GM12878 (cell line): ENCODE results near the gene ADA. TPM values are rescaled to one million over a fixed set of nuclear protein-coding genes. Genes with fewer than 3 reads are reported as not detected.
A peak's percentile ranks its signal among the peaks of the same experiment; 100 is the strongest.

Experiments used
- ATAC-seq: fragments of 200-7000 bp; cut with Tn5 transposase; 3 replicates; pipeline ENCODE4 v1.9.1; 2020; ENCODE audit warnings: mild to moderate bottlenecking, moderate library complexity
- BruUV-seq: library from RNA; stranded (reverse); fragments of 400-500 nt; replicated peaks from 2 replicates; lab custom pipeline; 2021; lab: Mats Ljungman, UMichigan
- CTCF ChIA-PET: fragments of 300-600 bp; sonication (Branson Sonifier 250); formaldehyde crosslinking; extraction: SDS; loops from one replicate; lab custom pipeline; 2021; ENCODE audit warnings: inconsistent platforms; lab: Yijun Ruan, JAX
- POLR2A ChIA-PET: fragments of 350-600 bp; formaldehyde crosslinking; extraction: SDS; loops from one replicate; lab custom pipeline; 2021; ENCODE audit warnings: inconsistent platforms; lab: Charles Lee
- RAD21 ChIA-PET: fragments of 300-600 bp; sonication (Branson Sonifier 250); formaldehyde crosslinking; loops from one replicate; lab custom pipeline; 2023; ENCODE audit warnings: antibody characterized with exemption; ENCODE audit not compliant: unreplicated experiment; lab: Charles Lee
- SMC1A ChIA-PET: fragments of 300-600 bp; sonication (Branson Sonifier 250); formaldehyde crosslinking; loops from one replicate; lab custom pipeline; 2023; ENCODE audit not compliant: unreplicated experiment, uncharacterized antibody; lab: Charles Lee
- DNase-seq: peaks from one replicate; pipeline ENCODE4 v3.0.0-alpha.2; 2011; ENCODE audit warnings: low read depth, low spot score
- FAIRE-seq: peaks from 3 replicates; lab custom pipeline; 2011; peaks lifted over from hg19 to GRCh38; lab: Jason Lieb, UNC
- H2AFZ ChIP-seq: 2 replicates; pipeline ENCODE4 v1.6.0; 2011; ENCODE audit warnings: low read depth, low read length, control low read depth; ENCODE audit not compliant: control insufficient read depth
- H3K27ac ChIP-seq: 2 replicates; pipeline ENCODE4 v1.5.1; 2011; ENCODE audit warnings: control low read depth; ENCODE audit not compliant: control insufficient read depth, insufficient read depth
- H3K27me3 ChIP-seq, 2 experiments: replicated peaks in 1 of 2; 2 replicates each; pipeline versions ENCODE4 v1.6.0 to v1.6.1; 2011; ENCODE audit warnings: low read length in 1 of 2; ENCODE audit not compliant: control insufficient read depth in 2 of 2, insufficient read depth in 2 of 2
- H3K36me3 ChIP-seq, 2 experiments: 2 replicates each; pipeline ENCODE4 v1.5.1; 2011; ENCODE audit warnings: low read length in 1 of 2; ENCODE audit not compliant: control insufficient read depth in 2 of 2, insufficient read depth in 2 of 2
- H3K4me1 ChIP-seq: 2 replicates; pipeline ENCODE4 v1.6.1; 2011; ENCODE audit warnings: mild to moderate bottlenecking, low read length, moderate library complexity, mixed read lengths; ENCODE audit not compliant: control insufficient read depth, insufficient read depth
- H3K4me2 ChIP-seq: 2 replicates; pipeline ENCODE4 v1.6.0; 2011; ENCODE audit warnings: control low read depth; ENCODE audit not compliant: control insufficient read depth, insufficient read depth
- H3K4me3 ChIP-seq: fragments of 200-600 bp; sonication (generic); 2 replicates; pipeline ENCODE4 v1.5.1; 2016
- H3K79me2 ChIP-seq: 2 replicates; pipeline ENCODE4 v1.6.0; 2011; ENCODE audit warnings: low read length; ENCODE audit not compliant: control insufficient read depth, insufficient read depth
- H3K9ac ChIP-seq: 2 replicates; pipeline ENCODE4 v1.8.0; 2011; ENCODE audit warnings: low read length, control low read depth, mixed read lengths; ENCODE audit not compliant: control insufficient read depth, insufficient read depth
- H3K9me3 ChIP-seq: replicated peaks from 3 replicates; pipeline ENCODE4 v1.5.1; 2011; ENCODE audit warnings: mild to moderate bottlenecking, low read length; ENCODE audit not compliant: control insufficient read depth, insufficient read depth
- H4K20me1 ChIP-seq: 2 replicates; pipeline ENCODE4 v1.6.0; 2011; ENCODE audit not compliant: control insufficient read depth, insufficient read depth
- CBFB ChIP-seq: IDR thresholded peaks from 2 replicates; pipeline ENCODE4 v1.6.1; 2016; ENCODE audit warnings: antibody characterized with exemption, low read depth
- CEBPB ChIP-seq, 2 experiments: fragments of 150-350 bp in 1 of 2; IDR thresholded peaks; 2 replicates each; pipeline ENCODE4 v1.6.1; 2012 to 2014; ENCODE audit warnings: low read depth in 2 of 2, low read length in 2 of 2, borderline replicate concordance in 1 of 2, inconsistent platforms in 1 of 2
- EED ChIP-seq: sonication (generic); IDR thresholded peaks from 2 replicates; pipeline ENCODE4 v1.6.1; 2016; ENCODE audit warnings: antibody characterized with exemption, low read depth
- EGR1 ChIP-seq, 2 experiments: IDR thresholded peaks; 1 replicate in 1 of 2; 2 replicates in 1 of 2; pipeline ENCODE4 v1.6.1; 2011 to 2012; ENCODE audit warnings: low read depth in 2 of 2, low read length in 2 of 2, borderline replicate concordance in 1 of 2, mild to moderate bottlenecking in 1 of 2, moderate library complexity in 1 of 2
- IKZF2 ChIP-seq, 2 experiments: fragments of 450-650 bp; IDR thresholded peaks; 2 replicates each; pipeline ENCODE4 v1.6.1; 2017; ENCODE audit warnings: mild to moderate bottlenecking in 2 of 2, moderate library complexity in 2 of 2
- JUNB ChIP-seq: IDR thresholded peaks from 2 replicates; pipeline ENCODE4 v1.6.1; 2016; ENCODE audit warnings: antibody characterized with exemption, mild to moderate bottlenecking
- MEF2B ChIP-seq: fragments of 450-650 bp; IDR thresholded peaks from 2 replicates; pipeline ENCODE4 v1.6.1; 2018; ENCODE audit warnings: mild to moderate bottlenecking, moderate library complexity; ENCODE audit not compliant: partially characterized antibody, poor library complexity, severe bottlenecking
- MYB ChIP-seq: fragments of 150-350 bp; IDR thresholded peaks from 2 replicates; pipeline ENCODE4 v1.6.1; 2014; ENCODE audit warnings: mild to moderate bottlenecking, low read depth, low read length, borderline replicate concordance
- NFYA ChIP-seq: IDR thresholded peaks from 2 replicates; pipeline ENCODE4 v1.6.1; 2011; ENCODE audit warnings: low read depth, mild to moderate bottlenecking, low read length, improper control_type of control experiment, borderline replicate concordance
- POU2F2 ChIP-seq: IDR thresholded peaks from 3 replicates; pipeline ENCODE4 v1.6.1; 2011; ENCODE audit warnings: low read depth, mild to moderate bottlenecking, low read length, borderline replicate concordance
- RAD51 ChIP-seq: fragments of 450-650 bp; IDR thresholded peaks from 2 replicates; pipeline ENCODE4 v1.6.1; 2016; ENCODE audit warnings: moderate library complexity, mild to moderate bottlenecking, inconsistent platforms
- RB1 ChIP-seq: fragments of 450-650 bp; formaldehyde crosslinking; IDR thresholded peaks from 2 replicates; pipeline ENCODE4 v1.6.1; 2017; ENCODE audit warnings: mild to moderate bottlenecking, borderline replicate concordance
- RUNX3 ChIP-seq: IDR thresholded peaks from 2 replicates; pipeline ENCODE4 v1.6.1; 2012; ENCODE audit warnings: low read length, inconsistent platforms
- SMARCA5 ChIP-seq: fragments of 450-650 bp; IDR thresholded peaks from 2 replicates; pipeline ENCODE4 v1.6.1; 2017; ENCODE audit warnings: mild to moderate bottlenecking
- TCF12 ChIP-seq: IDR thresholded peaks from 2 replicates; pipeline ENCODE4 v1.6.1; 2011; ENCODE audit warnings: low read depth, mild to moderate bottlenecking, low read length
- TCF7 ChIP-seq: IDR thresholded peaks from 2 replicates; pipeline ENCODE4 v1.6.1; 2014; ENCODE audit warnings: antibody characterized with exemption, borderline replicate concordance
- ZNF217 ChIP-seq: fragments of 450-650 bp; IDR thresholded peaks from 2 replicates; pipeline ENCODE4 v1.6.1; 2017; ENCODE audit warnings: antibody characterized with exemption, mild to moderate bottlenecking
- ZNF622 ChIP-seq: fragments of 450-650 bp; IDR thresholded peaks from 2 replicates; pipeline ENCODE4 v1.6.1; 2017; ENCODE audit warnings: mild to moderate bottlenecking, inconsistent platforms
- WGBS: methylation state at CpG from one replicate; pipeline ENCODE4 v1.1.6; 2016; ENCODE audit warnings: low lambda C conversion rate; ENCODE audit not compliant: insufficient replicate concordance, insufficient coverage; ENCODE audit errors: missing lambda C conversion rate; 5-methylcytosine and 5-hydroxymethylcytosine counted together
- in situ Hi-C: fragments of 300-500 bp; cut with MboI; formaldehyde crosslinking; loops from 9 replicates; pipeline ENCODE4 v1.14.3; 2018; ENCODE audit warnings: mixed read lengths
- intact Hi-C: fragments of 100-400 bp; cut with micrococcal nuclease; formaldehyde crosslinking; loops from one replicate; pipeline ENCODE4 v1.14.2; 2022; ENCODE audit not compliant: unreplicated experiment
- polyA plus RNA-seq, 11 experiments: library from polyadenylated mRNA; depleted of rRNA in 4 of 11; unstranded in 6 of 11; stranded (reverse) in 5 of 11; fragments of >200 nt; fragmentation: Nextera tagmentation in 4 of 11; fragmentation: Illumina TruSeq in 1 of 11; extraction: Ambion mirVana in 4 of 11; extraction: Trizol in 1 of 11; gene quantifications; 1 replicate in 1 of 11; 2 replicates in 10 of 11; pipeline versions ENCODE4 v1.2.1 to v1.2.3, GENCODE V29; 2011 to 2016; ENCODE audit warnings: inconsistent platforms in 2 of 11, missing spikeins in 2 of 11, low read depth in 1 of 11
- total RNA-seq, 4 experiments: library from RNA; depleted of rRNA in 3 of 4; stranded (reverse); fragments of >200 nt in 3 of 4; fragmentation: Illumina TruSeq in 1 of 4; extraction: Trizol in 1 of 4; gene quantifications; 2 replicates each; pipeline versions ENCODE4 v1.2.1 to v1.2.3, GENCODE V29; 2013 to 2021
- TF ChIP-seq, protein P1 (sequence below): fragments of 450-650 bp; formaldehyde crosslinking; IDR thresholded peaks from 2 replicates; pipeline ENCODE4 v1.4.0; 2020; ENCODE audit warnings: mild to moderate bottlenecking, moderate library complexity
- TF ChIP-seq, protein P2 (sequence below): IDR thresholded peaks from 2 replicates; pipeline ENCODE4 v1.6.1; 2011; ENCODE audit warnings: low read depth, mild to moderate bottlenecking, low read length, moderate library complexity, borderline replicate concordance; ENCODE audit errors: extremely low read depth

The ADA gene
- total and polyA plus RNA-seq, 10 of the 15 experiments (the other 5 are each of a cell fraction or from before 2014, with no cell fraction given): 40.9 to 217 (median 90.8) TPM

DNA sequence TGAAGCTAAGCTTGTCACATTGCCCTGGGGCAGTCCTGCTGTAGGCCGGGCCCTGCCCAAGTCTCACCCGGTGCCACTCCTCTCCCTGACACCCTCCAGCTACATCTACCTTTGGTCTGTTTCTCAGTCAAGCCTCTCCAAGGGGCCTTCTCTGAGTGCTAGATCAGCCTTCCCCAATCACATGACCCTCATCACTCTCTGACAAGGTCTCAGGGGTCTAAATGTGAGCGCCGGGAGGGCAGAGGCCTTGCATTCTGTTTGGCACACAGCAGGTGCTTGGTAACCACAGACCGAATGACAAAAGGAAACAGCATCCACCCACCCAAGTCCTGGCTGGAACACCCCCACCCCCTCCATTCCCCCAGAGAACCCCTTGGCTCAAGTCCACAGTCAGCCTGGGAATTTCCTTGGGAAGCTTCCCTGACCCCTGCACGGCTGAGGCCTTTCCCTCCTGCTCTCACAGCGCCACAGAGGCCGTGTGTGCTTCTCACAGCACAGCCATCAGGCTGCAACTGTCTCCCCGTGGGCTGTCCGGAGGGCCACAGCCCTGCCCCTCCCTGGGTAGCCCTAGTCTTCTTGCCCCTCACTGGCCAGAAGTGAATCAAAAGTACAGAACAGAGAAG is 36.2 kb downstream of the ADA start:
- Histone ChIP-seq H2AFZ (no peak overlapping the region), H3K9me3 (no peaks in the 10 kb centered on the region), H3K79me2 (no peaks in the 10 kb centered on the region), H3K36me3 (peaks cover 17 to 37% of the 10 kb centered on the region in 2 experiments), H3K4me2 (no peak overlapping the region)
- POLR2A ChIA-PET: no interaction called here
- DNase-seq (no peak), ATAC-seq (peak; percentile 7; the same call in 2 of the 3 replicates), FAIRE-seq (no peak)
- peak in 1 of 2 experiments; percentile 54; a peak in 1 of 3 replicates for TF ChIP-seq EGR1 (IDR thresholded peaks at IDR 0.05; ENCODE audit: borderline replicate concordance in 1 of 2, low read depth in 2 of 2, low read length in 2 of 2)
- TF ChIP-seq MYB: no peak
- TF ChIP-seq, protein P1, sequence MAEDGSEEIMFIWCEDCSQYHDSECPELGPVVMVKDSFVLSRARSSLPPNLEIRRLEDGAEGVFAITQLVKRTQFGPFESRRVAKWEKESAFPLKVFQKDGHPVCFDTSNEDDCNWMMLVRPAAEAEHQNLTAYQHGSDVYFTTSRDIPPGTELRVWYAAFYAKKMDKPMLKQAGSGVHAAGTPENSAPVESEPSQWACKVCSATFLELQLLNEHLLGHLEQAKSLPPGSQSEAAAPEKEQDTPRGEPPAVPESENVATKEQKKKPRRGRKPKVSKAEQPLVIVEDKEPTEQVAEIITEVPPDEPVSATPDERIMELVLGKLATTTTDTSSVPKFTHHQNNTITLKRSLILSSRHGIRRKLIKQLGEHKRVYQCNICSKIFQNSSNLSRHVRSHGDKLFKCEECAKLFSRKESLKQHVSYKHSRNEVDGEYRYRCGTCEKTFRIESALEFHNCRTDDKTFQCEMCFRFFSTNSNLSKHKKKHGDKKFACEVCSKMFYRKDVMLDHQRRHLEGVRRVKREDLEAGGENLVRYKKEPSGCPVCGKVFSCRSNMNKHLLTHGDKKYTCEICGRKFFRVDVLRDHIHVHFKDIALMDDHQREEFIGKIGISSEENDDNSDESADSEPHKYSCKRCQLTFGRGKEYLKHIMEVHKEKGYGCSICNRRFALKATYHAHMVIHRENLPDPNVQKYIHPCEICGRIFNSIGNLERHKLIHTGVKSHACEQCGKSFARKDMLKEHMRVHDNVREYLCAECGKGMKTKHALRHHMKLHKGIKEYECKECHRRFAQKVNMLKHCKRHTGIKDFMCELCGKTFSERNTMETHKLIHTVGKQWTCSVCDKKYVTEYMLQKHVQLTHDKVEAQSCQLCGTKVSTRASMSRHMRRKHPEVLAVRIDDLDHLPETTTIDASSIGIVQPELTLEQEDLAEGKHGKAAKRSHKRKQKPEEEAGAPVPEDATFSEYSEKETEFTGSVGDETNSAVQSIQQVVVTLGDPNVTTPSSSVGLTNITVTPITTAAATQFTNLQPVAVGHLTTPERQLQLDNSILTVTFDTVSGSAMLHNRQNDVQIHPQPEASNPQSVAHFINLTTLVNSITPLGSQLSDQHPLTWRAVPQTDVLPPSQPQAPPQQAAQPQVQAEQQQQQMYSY (CRISPR knock-in tag): no peak
- no peak for TF ChIP-seq POU2F2
- no peak for TF ChIP-seq CBFB
- no peak for TF ChIP-seq SMARCA5
- TF ChIP-seq CEBPB (IDR thresholded peaks at IDR 0.05; ENCODE audit: borderline replicate concordance in 1 of 2, low read depth in 2 of 2, low read length in 2 of 2): no peak
- TF ChIP-seq, protein P2, sequence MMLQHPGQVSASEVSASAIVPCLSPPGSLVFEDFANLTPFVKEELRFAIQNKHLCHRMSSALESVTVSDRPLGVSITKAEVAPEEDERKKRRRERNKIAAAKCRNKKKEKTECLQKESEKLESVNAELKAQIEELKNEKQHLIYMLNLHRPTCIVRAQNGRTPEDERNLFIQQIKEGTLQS: no peak
- TF ChIP-seq ZNF217: no peak
- TF ChIP-seq EED: 0 out of 2 replicates have a peak, but pooled peaks have one; percentile 58
- no peak for TF ChIP-seq ZNF622
- TF ChIP-seq RAD51: peak; percentile 31; the same call in 1 of the 2 replicates
- no peak for TF ChIP-seq TCF7
- TF ChIP-seq MEF2B: peak; percentile 33
- TF ChIP-seq NFYA: no peak
- peak; percentile 14 to 22; a peak in 1 of 4 replicates for TF ChIP-seq IKZF2 (IDR thresholded peaks at IDR 0.05)
- peak; percentile 67 for TF ChIP-seq RUNX3
- no peak for TF ChIP-seq JUNB
- peak; percentile 56; the same call in 1 of the 2 replicates for TF ChIP-seq TCF12
- TF ChIP-seq RB1: no peak
- TF ChIP-seq, all 136 proteins: peak for 7
- H3K4me3 ChIP-seq: no peak overlapping the region
- intact Hi-C loops: no loop called here
- peak overlapping the region; percentile 43; the same call in 1 of the 2 replicates for H3K27ac ChIP-seq
- no TSS peak for BruUV-seq
- in situ Hi-C loops: no loop called here
- H4K20me1 ChIP-seq: no peaks in the 10 kb centered on the region
- WGBS: 13% methylated on average over 10 of the region's 10 CpGs
- H3K27me3 ChIP-seq: no peaks in the 10 kb centered on the region
- ChIA-PET SMC1A (interaction anchor here (0.9 to 1.2 kb wide), 5 partner anchors 24 to 66 kb away, joined by 3 to 5 read pairs (median 3); no protein-coding TSS in a partner anchor), RAD21 (interaction anchor here (0.7 to 1.5 kb wide), 3 partner anchors 27 to 68 kb away, joined by 3 to 7 read pairs (median 3); no protein-coding TSS in a partner anchor), CTCF (interaction anchor here (0.6 to 6.3 kb wide), 6 partner anchors 27 to 70 kb away, joined by 3 to 57 read pairs (median 6); no protein-coding TSS in a partner anchor)
- H3K4me1 ChIP-seq: peaks cover 21% of the 10 kb centered on the region
- H3K9ac ChIP-seq: no peak overlapping the region
